Measurements from ENCODE around the gene ABHD18.

ABHD18 gene

GRCh38 chr4:127982445-127982844 is 17.2 kb downstream of the ABHD18 start:
- TF ChIP-seq, protein P1, sequence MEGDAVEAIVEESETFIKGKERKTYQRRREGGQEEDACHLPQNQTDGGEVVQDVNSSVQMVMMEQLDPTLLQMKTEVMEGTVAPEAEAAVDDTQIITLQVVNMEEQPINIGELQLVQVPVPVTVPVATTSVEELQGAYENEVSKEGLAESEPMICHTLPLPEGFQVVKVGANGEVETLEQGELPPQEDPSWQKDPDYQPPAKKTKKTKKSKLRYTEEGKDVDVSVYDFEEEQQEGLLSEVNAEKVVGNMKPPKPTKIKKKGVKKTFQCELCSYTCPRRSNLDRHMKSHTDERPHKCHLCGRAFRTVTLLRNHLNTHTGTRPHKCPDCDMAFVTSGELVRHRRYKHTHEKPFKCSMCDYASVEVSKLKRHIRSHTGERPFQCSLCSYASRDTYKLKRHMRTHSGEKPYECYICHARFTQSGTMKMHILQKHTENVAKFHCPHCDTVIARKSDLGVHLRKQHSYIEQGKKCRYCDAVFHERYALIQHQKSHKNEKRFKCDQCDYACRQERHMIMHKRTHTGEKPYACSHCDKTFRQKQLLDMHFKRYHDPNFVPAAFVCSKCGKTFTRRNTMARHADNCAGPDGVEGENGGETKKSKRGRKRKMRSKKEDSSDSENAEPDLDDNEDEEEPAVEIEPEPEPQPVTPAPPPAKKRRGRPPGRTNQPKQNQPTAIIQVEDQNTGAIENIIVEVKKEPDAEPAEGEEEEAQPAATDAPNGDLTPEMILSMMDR (IDR thresholded peaks at IDR 0.05), result no peak

DNA sequence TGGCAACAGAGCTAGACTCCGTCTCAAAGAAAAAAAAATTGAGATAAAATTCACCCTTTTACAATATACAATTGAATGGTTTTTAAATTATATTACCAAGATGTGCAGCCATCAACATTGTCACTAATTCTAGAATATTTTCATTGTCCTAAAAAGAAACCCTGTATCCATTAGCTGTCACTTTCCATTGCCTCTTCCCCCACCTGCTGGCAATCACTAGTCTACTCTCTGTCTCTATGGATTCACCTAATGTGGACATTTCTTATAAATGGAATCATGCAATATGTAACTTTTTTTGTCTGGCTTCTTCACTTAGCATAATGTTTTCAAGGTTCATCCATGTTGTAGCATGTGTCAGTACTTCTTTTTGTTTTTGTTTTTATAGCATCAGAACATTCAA is 20.8 kb downstream of the ABHD18 start:
- TF ChIP-seq, protein P1 (IDR thresholded peaks at IDR 0.05), result no peak

- TF ChIP-seq, protein P1 (IDR thresholded peaks at IDR 0.05), result no peak
Observed at GRCh38 chr4:127988638-127989037, 23.4 kb downstream of the ABHD18 start.

- TF ChIP-seq, protein P1 (IDR thresholded peaks at IDR 0.05), result no peak
Observed at GRCh38 chr4:127993151-127993550, 27.9 kb downstream of the ABHD18 start.

DNA sequence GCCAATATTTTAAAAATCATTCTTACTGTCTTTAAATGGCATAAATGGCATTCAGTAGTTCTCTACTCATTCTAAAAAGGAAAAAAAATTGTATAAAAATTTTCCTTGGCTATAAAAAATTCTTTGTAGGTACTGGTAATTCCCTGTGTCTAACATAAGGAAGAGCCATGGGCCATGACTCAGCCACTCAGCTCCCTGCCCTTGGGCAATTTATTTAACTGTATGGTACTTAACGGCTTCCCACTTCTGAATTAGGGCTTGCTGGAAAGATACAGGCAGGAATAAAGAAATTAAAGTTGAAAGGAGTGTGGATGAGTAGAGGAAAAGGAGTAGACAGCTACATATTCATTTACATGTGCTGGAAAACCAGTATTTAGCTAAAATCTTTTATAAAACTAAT is 30.6 kb downstream of the ABHD18 start:
- TF ChIP-seq, protein P1 (IDR thresholded peaks at IDR 0.05), result no peak

DNA sequence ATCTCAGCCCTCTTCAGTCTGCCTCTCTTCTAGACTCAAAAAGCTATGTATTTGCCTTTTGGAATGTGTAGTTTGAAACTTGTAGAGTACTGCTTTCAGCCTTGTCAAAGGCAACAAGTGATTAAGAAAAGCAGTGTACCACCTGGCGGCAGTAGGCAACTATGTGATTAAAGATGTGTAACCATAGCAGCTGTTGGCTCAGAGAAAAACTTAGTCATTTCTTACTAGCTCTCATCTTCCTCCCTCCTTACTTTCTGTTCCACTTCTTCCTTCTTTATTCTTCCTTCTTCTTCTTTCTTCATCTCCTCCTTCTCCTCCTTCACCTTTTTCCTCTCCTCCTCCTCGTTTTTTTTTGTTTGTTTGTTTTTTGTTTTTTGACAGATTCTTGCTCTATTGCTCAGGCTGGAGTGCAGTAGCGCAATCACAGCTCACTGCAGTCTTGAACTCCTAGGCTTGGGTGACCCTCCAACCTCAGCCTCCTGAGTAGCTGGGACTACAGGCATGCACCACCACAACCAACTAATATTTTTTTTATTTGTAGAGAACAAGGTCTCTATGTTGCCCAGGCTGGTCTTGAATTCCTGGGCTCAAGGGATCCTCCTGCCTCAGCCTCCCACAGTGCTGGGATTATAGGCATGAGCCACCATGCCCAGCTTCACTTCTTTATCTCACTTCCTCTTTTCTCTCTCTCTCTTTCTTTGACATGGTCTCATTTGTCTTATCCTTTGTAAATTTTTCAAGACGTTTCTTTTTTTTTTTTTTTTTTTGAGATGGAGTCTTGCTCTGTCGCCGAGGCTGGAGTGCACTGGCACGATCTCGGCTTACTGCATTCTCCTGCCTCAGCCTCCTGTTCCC is 32.6 kb downstream of the ABHD18 start:
- TF ChIP-seq, protein P1 (IDR thresholded peaks at IDR 0.05), result no peak

DNA sequence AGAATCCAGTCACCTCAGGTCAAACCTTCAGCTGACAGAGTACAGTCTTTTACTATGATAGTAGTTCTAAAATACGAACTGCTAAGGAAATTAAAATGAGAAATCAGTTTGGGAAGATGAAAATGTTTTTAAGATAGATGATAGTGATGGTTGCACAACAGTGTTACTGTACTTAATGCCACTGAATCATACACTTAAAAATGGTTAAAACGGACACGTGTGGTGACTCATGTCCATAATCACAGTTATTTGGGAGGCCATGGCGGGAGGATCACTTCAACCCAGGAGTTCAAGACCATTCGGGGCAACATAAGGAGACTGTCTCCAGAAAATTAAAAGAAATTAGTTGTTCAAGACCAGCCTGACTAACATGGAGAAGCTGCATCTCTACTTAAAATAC is 41.4 kb downstream of the ABHD18 start:
- TF ChIP-seq, protein P1 (IDR thresholded peaks at IDR 0.05), result no peak
